Uterus (tissue), 4 donors: ENCODE results near the gene CA12. TPM values are rescaled to one million over a fixed set of nuclear protein-coding genes. Genes with fewer than 3 reads are reported as not detected.

Experiments used
- DNase-seq, 2 donors: peaks; one replicate each; pipeline ENCODE4 v3.0.0-alpha.2; 2019 to 2020
- H3K27ac ChIP-seq, 2 donors: fragments of 200-600 bp; sonication (generic); 1 replicate in 1 of 2; 2 replicates in 1 of 2; pipeline ENCODE4 v1.5.1; 2016 to 2018
- H3K27me3 ChIP-seq, 2 donors: fragments of 200-600 bp; sonication (generic); one replicate each; pipeline ENCODE4 v1.5.1; 2018 to 2019; ENCODE audit warnings: control low read depth in 1 of 2
- H3K36me3 ChIP-seq, 2 donors: fragments of 200-600 bp; sonication (generic); one replicate each; pipeline ENCODE4 v1.5.1; 2019; ENCODE audit warnings: control low read depth in 1 of 2
- H3K4me1 ChIP-seq, 2 donors: fragments of 200-600 bp; sonication (generic); one replicate each; pipeline ENCODE4 v1.5.1; 2018 to 2019; ENCODE audit warnings: control low read depth in 1 of 2
- H3K4me3 ChIP-seq, 2 donors: fragments of 200-600 bp; sonication (generic); 1 replicate in 1 of 2; 2 replicates in 1 of 2; pipeline ENCODE4 v1.5.1; 2018 to 2019; ENCODE audit warnings: mild to moderate bottlenecking in 1 of 2
- H3K9me3 ChIP-seq, 2 donors: fragments of 200-600 bp; sonication (generic); one replicate each; pipeline ENCODE4 v1.5.1; 2019; ENCODE audit warnings: control low read depth in 1 of 2
- CTCF ChIP-seq, 4 experiments: fragments of 200-600 bp in 2 of 4; fragments of 450-650 bp in 2 of 4; sonication (generic) in 2 of 4; IDR thresholded peaks; one replicate each; pipeline ENCODE4 v1.5.1; 2016 to 2019; ENCODE audit warnings: antibody characterized with exemption in 4 of 4, mild to moderate bottlenecking in 2 of 4, moderate library complexity in 1 of 4
- POLR2A ChIP-seq, 2 donors: fragments of 450-650 bp; IDR thresholded peaks; one replicate each; pipeline ENCODE4 v1.6.1; 2016; ENCODE audit warnings: antibody characterized with exemption in 2 of 2, mild to moderate bottlenecking in 1 of 2, moderate library complexity in 1 of 2
- intact Hi-C: fragments of 100-400 bp; cut with DNase I; formaldehyde crosslinking; loops from one replicate; pipeline ENCODE4 v1.15.1; 2023; ENCODE audit warnings: low total_unique reads
- total RNA-seq, 4 donors: library from RNA; depleted of rRNA in 3 of 4; stranded (reverse); fragments of >200 nt in 3 of 4; gene quantifications; one replicate each; pipeline versions ENCODE4 v1.1.0 to v1.2.4, GENCODE V29; 2014 to 2023
- donor health status: DM: yes; HTN: yes; CAD: no.

The CA12 gene
- total RNA-seq, 4 donors from 2014 or later, result 0.29 to 11.8 (median 8.0) TPM

GRCh38 chr15:63358241-63359029 lies 23.2 kb downstream of the CA12 start:
- no peak overlapping the region for H3K4me3 ChIP-seq
- H3K36me3 ChIP-seq, result no peaks in the 10 kb centered on the region
- TF ChIP-seq POLR2A (IDR thresholded peaks at IDR 0.05), result no peak
- no peak for DNase-seq
- intact Hi-C loops, result no loop called here
- H3K9me3 ChIP-seq, result no peaks in the 10 kb centered on the region
- no peak overlapping the region for H3K27ac ChIP-seq
- no peaks in the 10 kb centered on the region for H3K27me3 ChIP-seq
- no peaks in the 10 kb centered on the region for H3K4me1 ChIP-seq

- Histone ChIP-seq H3K27me3 (no peaks in the 10 kb centered on the region), H3K4me1 (no peaks in the 10 kb centered on the region), H3K27ac (no peak overlapping the region), H3K36me3 (no peaks in the 10 kb centered on the region), H3K9me3 (no peaks in the 10 kb centered on the region), H3K4me3 (no peak overlapping the region)
- DNase-seq, result no peak
- intact Hi-C loops, result no loop called here
- TF ChIP-seq POLR2A (IDR thresholded peaks at IDR 0.05) (no peak), CTCF (IDR thresholded peaks at IDR 0.05) (no peak)
Observed at GRCh38 chr15:63357731-63358130, 23.9 kb downstream of the CA12 start.

- Histone ChIP-seq H3K27me3 (no peaks in the 10 kb centered on the region), H3K36me3 (no peaks in the 10 kb centered on the region), H3K4me1 (no peaks in the 10 kb centered on the region), H3K27ac (no peak overlapping the region), H3K4me3 (no peak overlapping the region), H3K9me3 (no peaks in the 10 kb centered on the region)
- DNase-seq, result no peak
- intact Hi-C loops, result no loop called here
- TF ChIP-seq POLR2A (IDR thresholded peaks at IDR 0.05) (no peak), CTCF (IDR thresholded peaks at IDR 0.05) (no peak)
Observed at GRCh38 chr15:63357061-63357460, 24.6 kb downstream of the CA12 start.

- no peaks in the 10 kb centered on the region for H3K36me3 ChIP-seq
- TF ChIP-seq POLR2A (IDR thresholded peaks at IDR 0.05), result no peak
- TF ChIP-seq CTCF (IDR thresholded peaks at IDR 0.05), result no peak
- peaks cover 0 to 9% of the 10 kb centered on the region in 2 donors for H3K4me1 ChIP-seq
- intact Hi-C loops, result no loop called here
- no peak for DNase-seq
- no peak overlapping the region for H3K4me3 ChIP-seq
- H3K27me3 ChIP-seq, result no peaks in the 10 kb centered on the region
- H3K27ac ChIP-seq, result no peak overlapping the region
- H3K9me3 ChIP-seq, result no peaks in the 10 kb centered on the region
Observed at GRCh38 chr15:63354821-63355650, 26.6 kb downstream of the CA12 start.

- DNase-seq, result no peak
- intact Hi-C loops, result no loop called here
- Histone ChIP-seq H3K36me3 (no peaks in the 10 kb centered on the region), H3K4me1 (peaks cover 0 to 10% of the 10 kb centered on the region in 2 donors), H3K27me3 (no peaks in the 10 kb centered on the region), H3K27ac (no peak overlapping the region), H3K9me3 (no peaks in the 10 kb centered on the region), H3K4me3 (no peak overlapping the region)
- TF ChIP-seq POLR2A (IDR thresholded peaks at IDR 0.05), result no peak
- no peak for TF ChIP-seq CTCF (IDR thresholded peaks at IDR 0.05)
Observed at GRCh38 chr15:63353887-63354286, 27.8 kb downstream of the CA12 start.
